Forelimb muscle (tissue), 1 donor: ENCODE results near the gene COX7A2L. TPM values are rescaled to one million over a fixed set of nuclear protein-coding genes. Genes with fewer than 3 reads are reported as not detected.
"Not testable (repeated sequence)": the region's sequence is repeated elsewhere in the genome, so short reads cannot be mapped to it uniquely, and the experiment has no call there.

Experiments
- DNase-seq: peaks from one replicate; pipeline ENCODE4 v3.0.0-alpha.2; 2013; ENCODE audit warnings: low read depth
- polyA plus RNA-seq: library from polyadenylated mRNA; unstranded; fragments of 120-200 nt; gene quantifications from one replicate; pipeline ENCODE4 v1.2.1, GENCODE V29; 2013; ENCODE audit not compliant: insufficient read length

COX7A2L gene
- polyA plus RNA-seq, 1 donor = 164 TPM

DNA sequence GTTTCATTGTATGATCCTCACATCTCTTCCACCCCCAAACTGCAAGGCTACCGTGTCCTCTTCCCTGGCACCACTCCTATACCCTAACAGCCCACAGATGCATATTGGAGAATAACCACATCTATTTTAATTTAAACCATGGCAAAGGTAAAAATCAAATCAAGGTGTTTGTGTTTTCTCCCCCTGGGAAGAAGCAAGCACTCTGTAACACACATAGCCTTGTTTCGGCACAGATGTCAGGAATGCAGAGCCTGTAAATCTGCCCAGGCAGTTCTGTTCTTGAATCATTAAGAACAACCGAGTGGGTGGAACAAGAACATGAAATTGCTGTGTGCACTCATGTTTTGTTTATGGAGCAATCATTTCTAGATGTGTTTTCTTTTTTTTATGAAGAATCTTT lies 6.8 kb upstream of the COX7A2L start:
- no peak for DNase-seq

DNA sequence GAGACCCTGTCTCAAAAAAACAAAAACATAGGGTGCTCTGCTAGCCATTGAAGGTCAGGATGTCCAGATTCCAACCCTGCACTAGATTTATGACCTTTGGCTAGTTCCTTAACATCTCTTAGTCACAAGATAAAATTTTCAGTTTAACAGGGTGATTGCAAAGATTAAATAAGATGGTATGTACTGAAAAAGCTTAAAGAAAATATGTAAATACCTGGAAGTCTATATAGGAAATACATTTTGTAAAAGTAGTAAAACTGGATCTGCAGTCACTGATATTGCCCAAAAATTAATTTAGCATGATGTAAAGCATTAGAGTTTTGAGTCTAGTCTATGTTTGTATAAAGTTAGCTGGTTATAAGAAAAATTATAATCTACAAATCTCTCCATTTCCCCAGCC lies 5.4 kb upstream of the COX7A2L start:
- no peak for DNase-seq

DNA sequence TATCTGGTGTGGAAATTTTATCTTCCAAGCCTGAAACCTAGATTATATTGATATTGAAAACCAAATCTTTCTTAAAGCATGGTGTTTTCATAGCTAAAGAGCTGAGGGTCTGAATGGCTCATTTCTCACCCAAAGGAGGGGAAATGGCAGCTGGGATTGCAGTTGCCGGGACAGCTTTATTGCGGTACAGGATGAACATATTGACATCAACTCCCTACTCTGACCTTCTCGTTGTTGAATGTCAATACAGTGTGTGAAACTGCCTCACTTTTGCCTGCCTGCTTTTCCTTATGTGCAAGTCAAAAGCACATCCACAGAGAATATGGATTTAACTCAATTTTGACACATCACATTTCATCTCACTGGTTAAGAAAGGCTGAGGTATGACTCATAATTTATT lies 3.6 kb upstream of the COX7A2L start:
- DNase-seq = no peak

GRCh38 chr2:42363413-42363812 lies 2.4 kb upstream of the COX7A2L start:
- DNase-seq = no peak

DNA sequence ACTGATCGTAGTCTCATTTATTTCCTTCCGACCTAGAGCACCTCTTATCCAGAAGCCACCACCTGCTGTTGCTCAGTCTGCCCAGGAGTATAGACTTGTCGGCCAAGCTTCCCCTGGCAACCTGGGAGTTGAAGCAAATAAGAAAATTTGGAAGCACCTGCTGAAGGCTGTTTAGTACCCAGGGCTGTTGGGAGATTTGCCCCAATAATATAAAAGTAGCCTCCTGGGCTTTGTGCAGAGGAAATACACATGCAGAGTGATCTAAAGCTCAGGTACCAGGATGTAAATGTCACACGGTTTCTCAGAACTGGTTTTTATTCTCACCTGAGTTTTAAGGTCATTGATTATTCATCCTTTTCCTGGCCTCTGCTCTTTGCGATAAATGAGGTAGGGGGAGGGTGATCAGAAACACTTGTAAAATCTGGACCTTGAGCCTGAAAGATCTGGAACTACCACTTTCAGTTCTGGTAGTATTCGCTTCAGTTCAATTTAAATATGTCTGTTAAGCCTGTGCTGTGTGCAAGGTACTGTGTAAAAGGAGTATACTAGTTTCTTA lies 789 bp upstream of the COX7A2L start:
- DNase-seq = no peak

DNA sequence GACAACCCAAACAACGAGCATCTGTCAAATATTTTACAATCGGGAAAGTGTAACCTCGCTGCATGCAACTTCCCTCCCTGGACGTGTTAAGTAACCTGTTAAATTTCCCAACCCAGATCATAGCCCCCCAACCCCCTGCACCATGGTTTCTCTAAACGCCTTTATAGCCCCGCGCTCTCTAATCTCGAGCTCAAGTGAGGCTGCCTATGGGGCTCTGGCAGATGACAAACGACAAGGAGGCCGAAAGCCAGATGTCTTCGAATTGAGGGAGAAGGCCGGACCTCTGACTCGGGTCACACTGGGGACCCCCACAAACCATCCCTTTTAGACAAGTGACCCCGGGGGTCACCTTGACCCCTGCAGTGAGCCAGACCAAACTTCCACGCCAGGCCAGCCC lies 526 bp downstream of the COX7A2L start:
- DNase-seq = no peak

GRCh38 chr2:42359965-42360483 lies 993 bp downstream of the COX7A2L start:
- DNase-seq = no peak

- DNase-seq = no peak
These were observed 1.6 kb downstream of the COX7A2L start for GRCh38 chr2:42359304-42359964.

DNA sequence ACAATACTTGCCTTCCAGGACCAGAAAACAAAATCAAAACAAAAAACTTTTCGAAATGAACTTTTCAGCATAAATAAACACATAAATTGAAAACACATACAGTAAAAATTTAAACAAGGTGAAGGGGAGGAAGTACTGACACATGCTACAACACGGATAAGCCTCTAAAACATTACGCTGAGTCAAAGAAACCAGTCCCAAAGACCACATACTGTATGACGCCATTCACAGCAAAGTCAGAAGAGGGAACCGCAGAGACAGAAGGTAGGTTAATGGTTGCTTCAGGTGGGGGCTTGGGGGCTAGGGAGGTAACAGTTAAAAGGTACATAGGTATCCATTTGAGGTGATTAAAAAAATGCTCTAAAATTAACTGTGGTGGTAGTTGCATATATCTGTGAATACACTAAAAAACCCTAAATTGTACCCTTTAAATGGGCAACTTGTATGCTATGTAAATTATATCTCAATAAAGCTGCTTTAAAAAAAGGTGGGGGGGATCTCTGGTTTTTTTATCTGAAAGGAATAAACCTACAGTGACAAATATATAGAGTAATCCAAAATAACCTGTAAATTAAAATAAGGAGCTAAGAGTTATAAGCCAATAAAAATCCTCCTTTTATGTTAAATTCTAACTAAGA lies 7.1 kb downstream of the COX7A2L start:
- no peak for DNase-seq

GRCh38 chr2:42351864-42352263 lies 9.2 kb downstream of the COX7A2L start:
- no peak for DNase-seq

DNA sequence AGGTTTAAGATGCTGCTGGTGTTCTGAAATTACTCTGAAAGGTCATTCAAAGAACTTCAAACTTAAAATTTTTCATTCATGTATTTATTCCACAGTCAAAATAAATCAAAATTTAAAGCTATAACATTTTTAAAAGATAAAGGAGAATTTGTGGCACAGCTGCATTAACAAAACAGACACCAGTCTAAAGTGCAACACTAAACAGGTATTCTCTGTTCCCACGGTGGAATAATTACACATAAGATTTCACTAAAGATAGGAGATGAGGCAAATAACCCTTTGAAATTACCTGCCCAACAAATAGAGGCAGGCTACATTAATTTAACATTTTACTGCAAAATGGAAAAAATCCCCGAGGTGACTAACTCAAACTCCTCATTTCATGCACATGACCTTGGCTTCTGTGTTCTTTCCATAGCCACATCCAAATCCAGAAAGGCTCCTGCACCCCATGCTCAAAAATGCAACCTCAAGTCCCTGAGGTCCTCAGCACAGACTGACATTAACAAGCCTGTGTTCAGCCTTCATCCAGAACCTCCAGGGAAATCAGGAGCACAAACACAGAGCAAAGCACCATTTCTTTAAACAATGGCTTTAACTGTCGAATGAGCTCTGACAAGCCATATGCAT lies 10.5 kb downstream of the COX7A2L start:
- DNase-seq = no peak

GRCh38 chr2:42348113-42348805 lies 12.8 kb downstream of the COX7A2L start:
- no peak for DNase-seq

- DNase-seq = not testable (repeated sequence)
These were observed 13.5 kb downstream of the COX7A2L start for GRCh38 chr2:42347518-42347917.

- not testable (repeated sequence) for DNase-seq
These were observed 14.2 kb downstream of the COX7A2L start for GRCh38 chr2:42346856-42347255.

GRCh38 chr2:42345986-42346385 lies 15.0 kb downstream of the COX7A2L start:
- no peak for DNase-seq

DNA sequence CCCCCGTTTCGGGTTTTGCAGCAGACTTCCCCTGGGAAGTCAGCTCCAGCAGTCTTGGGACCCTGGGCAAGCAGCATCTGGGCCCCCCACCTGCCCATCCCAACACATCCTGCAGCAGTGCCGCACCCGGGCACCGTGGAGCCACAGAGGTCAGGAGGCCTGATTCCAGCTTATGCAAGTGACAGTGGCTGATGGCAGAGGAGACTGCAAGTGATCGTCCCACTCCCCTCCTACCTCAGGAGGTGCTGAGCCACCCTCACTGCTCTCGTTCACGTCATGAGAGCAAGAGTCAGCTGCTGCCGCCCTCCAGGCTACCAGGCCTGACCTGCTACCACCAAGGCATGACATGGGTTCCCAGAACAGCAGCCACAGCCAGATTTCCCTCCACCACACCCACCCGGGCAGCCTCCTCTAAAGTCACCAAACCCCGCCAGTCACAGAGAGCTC lies 18.2 kb downstream of the COX7A2L start:
- DNase-seq = no peak

DNA sequence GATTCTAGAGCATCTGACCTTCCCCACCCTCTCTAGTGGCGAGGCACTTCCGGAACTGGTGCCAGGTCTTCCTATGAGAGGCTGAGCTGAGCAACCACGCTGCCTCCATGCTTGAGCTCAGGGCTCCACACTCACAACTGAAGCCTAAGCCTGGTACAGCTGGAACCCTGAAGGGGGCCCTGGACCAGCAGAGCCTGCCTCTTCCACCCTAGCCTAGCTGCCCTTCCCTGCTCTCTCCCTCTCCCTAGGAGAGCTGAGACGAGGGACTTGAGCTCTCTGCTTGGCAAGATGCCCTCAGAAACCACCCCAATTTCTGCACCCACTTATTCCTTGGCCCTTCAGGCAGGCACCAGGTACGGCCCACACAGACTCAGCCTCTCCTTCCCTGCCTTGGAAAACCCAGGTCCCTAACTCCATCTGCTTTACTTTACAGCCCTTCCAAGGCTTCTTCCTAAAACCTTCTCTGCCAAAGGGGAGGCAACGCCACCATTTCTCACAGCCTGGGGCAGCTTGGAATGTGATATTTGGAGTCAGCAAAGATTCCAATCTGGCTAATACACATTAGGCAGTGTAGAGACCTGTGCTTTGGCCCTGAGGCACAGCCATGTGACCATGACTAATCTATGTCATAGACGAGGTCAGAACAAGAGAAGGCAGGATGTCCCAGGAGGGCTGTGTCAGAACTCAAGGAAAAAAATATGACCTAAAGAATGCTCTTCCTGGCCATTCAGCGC lies 18.8 kb downstream of the COX7A2L start:
- no peak for DNase-seq

GRCh38 chr2:42340938-42341636 lies 19.9 kb downstream of the COX7A2L start:
- no peak for DNase-seq

- DNase-seq = no peak
These were observed 20.7 kb downstream of the COX7A2L start for GRCh38 chr2:42340045-42340937.
